Putamen (tissue), 1 donor: ENCODE results near the gene PLEKHA5.

ENCODE experiments used
- DNase-seq: peaks from one replicate; pipeline ENCODE4 v3.0.0-alpha.2; 2016; ENCODE audit warnings: low spot score

Gene PLEKHA5

GRCh38 chr12:19130224-19131024, 891 bp downstream of the PLEKHA5 start:
- DNase-seq: peak; percentile 65

GRCh38 chr12:19131025-19131444, 1.5 kb downstream of the PLEKHA5 start:
- peak; percentile 52 for DNase-seq

DNA sequence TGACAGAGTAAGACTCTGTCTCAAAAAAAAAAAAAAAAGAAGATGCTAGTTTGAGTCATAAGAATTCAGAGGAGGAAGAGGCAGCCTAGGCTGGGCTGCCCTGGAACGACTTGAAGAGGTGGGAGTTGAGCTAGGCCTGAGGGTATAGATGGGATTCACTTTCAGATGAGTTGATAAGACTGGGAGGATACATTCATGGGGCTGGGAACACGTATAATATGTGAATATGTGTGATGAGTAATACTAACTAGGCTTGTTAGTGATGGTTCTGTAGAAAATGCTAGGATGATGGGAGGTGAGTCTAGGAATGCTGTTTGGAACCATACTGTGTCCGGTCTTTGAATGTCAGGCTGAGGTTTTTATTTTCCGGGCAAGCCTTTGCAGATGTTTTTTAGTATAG, 9.0 kb downstream of the PLEKHA5 start:
- DNase-seq: no peak

DNA sequence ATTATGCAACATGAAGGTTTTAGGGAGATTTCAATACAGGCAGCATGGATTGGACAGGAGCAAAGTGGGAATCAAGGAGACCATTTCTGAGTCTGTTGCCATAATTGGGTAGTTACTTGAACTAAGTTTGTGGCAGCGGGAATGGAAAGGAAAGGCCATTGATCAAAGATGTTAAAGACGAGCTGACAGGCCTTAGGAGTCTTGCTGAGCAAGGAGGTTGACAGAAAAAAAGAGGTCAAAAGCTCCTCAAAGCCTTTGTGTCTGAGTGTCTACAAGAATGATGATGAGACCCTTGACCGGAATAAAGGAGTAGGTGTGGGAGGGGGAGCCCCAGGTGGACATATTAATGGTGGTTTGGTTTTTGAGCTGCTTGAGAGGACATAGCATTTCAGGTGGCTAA, 9.4 kb downstream of the PLEKHA5 start:
- no peak for DNase-seq

GRCh38 chr12:19139615-19140194, 10.2 kb downstream of the PLEKHA5 start:
- no peak for DNase-seq

DNA sequence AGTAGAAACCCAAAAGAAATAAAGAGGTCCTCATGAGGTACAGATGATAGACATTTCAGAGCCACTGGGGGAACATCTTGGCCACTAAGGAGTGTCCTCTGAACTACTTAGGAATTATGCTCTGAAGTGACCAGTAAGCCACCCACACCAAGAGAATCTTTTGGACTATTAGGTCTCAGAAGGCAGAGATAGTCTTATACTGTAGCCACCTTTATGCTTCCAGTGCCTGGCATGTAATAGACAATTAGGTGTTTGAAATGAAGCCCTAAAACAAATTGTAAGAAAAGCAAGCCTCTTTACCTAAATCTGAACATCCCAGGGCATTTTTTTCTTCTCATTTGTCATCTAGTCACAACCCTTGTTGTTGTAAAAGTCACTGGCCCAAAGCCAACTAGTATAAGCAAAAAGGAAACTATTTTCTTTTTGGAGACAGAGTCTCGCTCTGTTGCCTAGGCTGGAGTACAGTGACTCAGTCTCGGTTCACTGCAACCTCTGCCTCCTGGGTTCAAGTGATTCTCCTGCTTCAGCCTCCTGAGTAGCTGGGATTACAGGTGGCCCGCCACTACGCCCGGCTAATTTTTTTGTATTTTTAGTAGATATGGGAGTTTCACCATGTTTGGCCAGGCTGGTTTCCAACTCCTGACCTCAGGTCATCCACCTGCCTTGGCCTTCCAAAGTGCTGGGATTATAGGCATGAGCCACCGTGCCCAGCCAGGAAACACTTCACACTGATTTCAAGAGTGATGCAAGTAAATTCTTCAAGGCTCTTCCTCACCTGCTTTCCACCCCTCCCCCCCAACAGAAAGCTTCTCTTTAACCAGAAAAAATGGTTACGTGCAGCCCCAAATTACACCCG, 11.1 kb downstream of the PLEKHA5 start:
- DNase-seq: no peak

DNA sequence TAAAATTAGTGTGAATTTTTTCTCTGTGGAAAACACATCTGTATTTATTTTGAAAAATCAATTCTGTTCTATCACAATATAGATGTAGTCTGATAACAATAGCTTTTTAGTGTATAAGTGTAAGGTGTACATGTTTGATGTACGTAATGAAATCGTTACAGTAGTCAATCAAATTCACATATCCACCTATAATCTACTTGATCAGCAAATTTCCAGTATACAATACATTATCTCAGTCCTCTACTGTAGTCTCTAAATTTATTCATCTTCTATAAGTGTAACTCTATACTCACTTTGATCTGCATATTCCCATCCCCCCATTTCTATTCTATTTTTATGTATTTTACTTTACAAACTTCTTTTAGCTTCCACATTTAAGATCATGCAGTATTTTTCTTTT, 13.0 kb downstream of the PLEKHA5 start:
- no peak for DNase-seq

GRCh38 chr12:19144287-19144686, 14.8 kb downstream of the PLEKHA5 start:
- no peak for DNase-seq

- no peak for DNase-seq
These were observed 15.5 kb downstream of the PLEKHA5 start for GRCh38 chr12:19144985-19145384.

- no peak for DNase-seq
These were observed 19.3 kb downstream of the PLEKHA5 start for GRCh38 chr12:19148860-19149259.

GRCh38 chr12:19150273-19150900, 20.9 kb downstream of the PLEKHA5 start:
- DNase-seq: no peak

GRCh38 chr12:19151298-19151697, 21.8 kb downstream of the PLEKHA5 start:
- no peak for DNase-seq

DNA sequence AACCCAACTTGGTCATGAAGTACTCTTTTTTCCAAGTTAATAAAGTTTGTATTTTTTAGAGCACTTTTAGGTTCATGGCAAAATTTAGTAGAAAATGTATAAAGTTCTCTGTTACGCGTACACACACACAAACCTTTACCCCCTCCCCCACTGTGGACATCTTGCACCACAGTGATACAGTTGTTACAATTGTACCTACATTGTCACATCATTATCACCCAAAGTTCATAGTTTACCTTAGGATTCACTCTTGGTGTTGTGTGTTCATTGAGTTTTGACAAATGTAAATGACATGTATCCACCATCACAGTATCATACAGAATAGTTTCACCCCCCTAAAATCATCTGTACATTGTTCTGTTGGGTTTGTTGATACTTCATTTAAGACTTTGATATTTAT, 23.9 kb downstream of the PLEKHA5 start:
- no peak for DNase-seq

- no peak for DNase-seq
These were observed 25.2 kb downstream of the PLEKHA5 start for GRCh38 chr12:19154686-19155085.

DNA sequence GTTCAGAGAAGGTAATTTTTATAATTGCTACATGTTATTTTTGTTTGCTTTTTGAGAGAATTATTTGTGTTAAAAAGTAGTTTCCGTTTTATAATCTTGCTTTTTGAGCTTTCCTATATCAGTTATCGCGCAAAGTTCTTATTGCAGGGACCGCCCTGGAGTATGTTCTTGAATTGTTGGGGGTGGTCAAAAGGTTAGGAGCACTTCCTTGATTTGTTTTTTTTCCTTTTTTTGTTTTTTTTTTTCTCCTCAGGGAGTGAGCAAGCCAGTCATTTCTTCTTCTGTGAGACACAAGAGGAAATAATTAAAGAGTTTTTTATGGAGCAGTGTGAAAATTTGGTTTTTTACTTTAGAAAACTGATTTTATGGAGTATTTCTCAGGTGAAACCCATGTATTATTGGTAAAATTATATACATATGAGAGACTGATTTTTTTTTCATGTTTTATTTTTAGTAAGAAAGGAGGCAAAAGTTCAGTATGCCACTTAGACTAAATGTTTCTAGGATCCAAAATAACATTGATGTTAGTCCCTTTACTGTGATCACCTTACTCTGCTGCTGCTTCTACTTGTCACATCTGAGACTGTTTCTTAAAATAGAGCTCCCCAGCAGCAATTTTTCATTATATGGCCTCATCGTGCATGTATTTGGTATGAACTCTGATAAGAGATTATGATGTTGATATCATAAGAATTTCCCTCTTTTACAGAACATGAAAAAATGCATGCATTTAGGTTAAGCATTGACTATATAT, 26.6 kb downstream of the PLEKHA5 start:
- no peak for DNase-seq

DNA sequence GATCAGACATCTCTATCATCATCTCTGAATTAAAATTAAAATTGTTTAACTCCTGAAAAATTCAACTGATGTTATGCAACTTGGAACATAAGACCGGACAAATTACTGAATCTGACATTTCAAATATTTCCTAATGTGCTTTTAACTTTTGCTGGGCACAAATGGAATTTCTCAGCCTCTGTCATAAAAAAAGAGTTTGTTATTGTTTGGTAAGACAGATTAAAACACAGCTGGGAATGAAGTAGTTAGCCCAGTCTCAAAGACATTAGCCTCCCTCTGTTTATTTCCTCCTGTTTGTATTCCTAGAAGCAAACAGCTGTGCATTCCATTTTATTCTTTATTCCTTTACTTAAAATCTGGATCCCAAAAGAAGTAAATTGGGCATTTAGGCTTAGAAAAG, 29.4 kb downstream of the PLEKHA5 start:
- no peak for DNase-seq

DNA sequence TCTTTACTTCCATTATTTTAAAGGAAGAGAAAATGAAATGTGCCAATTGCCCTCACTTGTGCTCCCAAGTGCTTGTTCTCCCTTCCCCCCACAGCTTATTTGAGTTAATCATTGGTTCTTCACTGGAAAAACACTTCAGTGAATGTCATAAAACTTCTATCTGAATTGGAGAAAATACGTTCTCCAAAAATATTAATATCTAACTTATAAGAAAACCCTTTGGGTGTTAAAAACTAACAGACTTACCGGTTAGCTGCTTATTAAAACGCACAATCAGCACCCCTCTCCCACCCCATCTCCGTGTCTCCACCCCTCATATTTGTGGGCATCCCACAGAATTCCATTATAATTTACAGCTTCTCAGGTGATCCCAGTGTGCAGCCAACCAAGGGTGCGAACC, 31.7 kb downstream of the PLEKHA5 start:
- DNase-seq: no peak

DNA sequence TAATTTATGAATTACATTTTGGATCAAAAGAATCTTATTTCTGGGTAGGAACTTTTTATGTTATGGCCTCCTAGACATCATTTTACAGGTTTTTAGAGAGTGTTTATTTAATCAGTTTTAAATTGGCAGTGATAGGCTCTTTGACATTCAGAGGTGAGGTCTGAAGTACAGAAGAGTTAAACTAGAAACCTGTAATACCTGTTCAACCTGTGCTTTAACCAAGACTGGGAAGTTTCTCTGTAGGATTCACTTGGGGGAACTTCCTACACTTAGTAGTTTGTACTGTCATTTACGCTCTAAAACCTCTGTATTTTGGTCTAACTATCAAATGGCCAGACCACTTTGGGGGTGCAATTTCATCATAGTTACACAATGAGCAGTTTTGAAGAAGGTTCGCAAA, 35.9 kb downstream of the PLEKHA5 start:
- no peak for DNase-seq

- DNase-seq: no peak
These were observed 36.9 kb downstream of the PLEKHA5 start for GRCh38 chr12:19166387-19166786.

DNA sequence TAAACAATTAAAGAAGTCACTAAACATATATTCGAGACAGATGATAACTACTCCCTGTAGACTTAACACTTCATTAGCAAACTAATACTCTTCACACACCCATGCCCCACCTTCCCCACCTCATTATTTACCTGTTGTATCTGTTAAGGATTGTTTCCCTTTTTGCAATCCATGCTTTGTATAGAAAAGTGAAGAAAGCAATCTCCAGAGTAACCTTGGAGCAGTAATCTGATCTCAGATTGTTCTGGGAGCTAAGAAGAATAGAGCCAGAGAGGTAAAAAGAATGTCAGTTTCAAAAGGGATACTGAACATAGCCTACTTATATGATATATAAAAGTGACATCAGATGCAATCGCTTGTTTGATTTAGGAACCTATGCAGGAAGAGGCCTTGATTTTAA, 37.4 kb downstream of the PLEKHA5 start:
- no peak for DNase-seq

DNA sequence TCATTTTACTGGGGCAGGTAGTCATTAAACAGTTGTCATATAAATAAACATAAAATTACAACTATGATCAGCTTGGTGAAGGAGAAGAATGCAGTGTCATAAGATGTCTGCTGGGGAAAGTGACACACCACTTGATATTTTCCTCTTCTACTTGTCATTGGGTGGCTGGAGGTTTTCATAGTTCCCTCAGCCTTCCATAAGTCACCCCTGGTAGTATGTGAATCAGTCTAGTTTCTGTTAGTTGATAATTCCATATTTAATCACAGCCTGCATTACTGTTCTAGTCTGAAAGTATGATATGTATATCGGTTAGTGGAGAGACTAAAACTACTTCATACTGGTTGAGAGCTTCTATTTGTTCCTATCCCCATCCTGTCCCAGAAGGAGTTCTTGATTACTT, 38.2 kb downstream of the PLEKHA5 start:
- DNase-seq: no peak

GRCh38 chr12:19168644-19169043, 39.1 kb downstream of the PLEKHA5 start:
- DNase-seq: no peak
